ENCODE data around the gene HAGHL. TPM values are rescaled to one million over a fixed set of nuclear protein-coding genes. Genes with fewer than 3 reads are reported as not detected.

HAGHL gene
- total RNA-seq, 4 donors from 2014 or later: 3.2 to 7.1 (median 4.8) TPM

GRCh38 chr16:759110-759910 is 32.4 kb downstream of the HAGHL start:
- WGBS: 77% methylated on average over 32 of the region's 34 CpGs
- H3K27me3 ChIP-seq: peaks cover 23% of the 10 kb centered on the region
- no peaks in the 10 kb centered on the region for H3K36me3 ChIP-seq
- H3K4me1 ChIP-seq: peaks cover 9% of the 10 kb centered on the region
- H3K9me3 ChIP-seq: no peaks in the 10 kb centered on the region
- H3K27ac ChIP-seq: no peak overlapping the region
- no peak for DNase-seq (ENCODE audit: low spot score in 2 of 2)
- TF ChIP-seq POLR2AphosphoS5 (IDR thresholded peaks at IDR 0.05) (no peak), CTCF (IDR thresholded peaks at IDR 0.05) (no peak), EP300 (IDR thresholded peaks at IDR 0.05) (no peak), POLR2A (IDR thresholded peaks at IDR 0.05) (no peak)
- H3K4me3 ChIP-seq: no peak overlapping the region

GRCh38 chr16:760065-760464 is 33.2 kb downstream of the HAGHL start:
- no peak overlapping the region for H3K4me3 ChIP-seq
- no peak for TF ChIP-seq CTCF (IDR thresholded peaks at IDR 0.05)
- TF ChIP-seq POLR2AphosphoS5 (IDR thresholded peaks at IDR 0.05): no peak
- no peak for TF ChIP-seq POLR2A (IDR thresholded peaks at IDR 0.05)
- no peak for TF ChIP-seq EP300 (IDR thresholded peaks at IDR 0.05)
- peaks cover 9% of the 10 kb centered on the region for H3K4me1 ChIP-seq
- H3K9me3 ChIP-seq: no peaks in the 10 kb centered on the region
- DNase-seq (ENCODE audit: low spot score in 2 of 2): no peak
- H3K36me3 ChIP-seq: no peaks in the 10 kb centered on the region
- no peak overlapping the region for H3K27ac ChIP-seq
- WGBS: 63% methylated on average over 5 of the region's 15 CpGs
- peaks cover 31% of the 10 kb centered on the region for H3K27me3 ChIP-seq

- H3K4me1 ChIP-seq: peaks cover 9% of the 10 kb centered on the region
- TF ChIP-seq POLR2AphosphoS5 (IDR thresholded peaks at IDR 0.05): no peak
- no peak for TF ChIP-seq POLR2A (IDR thresholded peaks at IDR 0.05)
- TF ChIP-seq EP300 (IDR thresholded peaks at IDR 0.05): no peak
- H3K9me3 ChIP-seq: no peaks in the 10 kb centered on the region
- no peak within 1 kb of the TSS for H3K27ac ChIP-seq
- H3K4me3 ChIP-seq: no peak within 1 kb of the TSS
- peaks cover 38% of the 10 kb centered on the region for H3K27me3 ChIP-seq
- WGBS: no CpG with 5 or more reads among the region's 37 CpGs
- H3K36me3 ChIP-seq: no peaks in the 10 kb centered on the region
- no peak for DNase-seq (ENCODE audit: low spot score in 2 of 2)
Observed at GRCh38 chr16:760545-761343, 33.8 kb downstream of the HAGHL start, which contains the start of gene MSLN. Gene MSLN, plus strand, starts transcription at chr16:760734. Its CDS starts 1,947 bp downstream, at chr16:762681.

- Histone ChIP-seq H3K27ac (no peak overlapping the region), H3K9me3 (no peaks in the 10 kb centered on the region), H3K36me3 (no peaks in the 10 kb centered on the region), H3K4me3 (no peak overlapping the region), H3K27me3 (peaks cover 39% of the 10 kb centered on the region), H3K4me1 (peaks cover 9% of the 10 kb centered on the region)
- no peak for DNase-seq (ENCODE audit: low spot score in 2 of 2)
- no peak for TF ChIP-seq CTCF (IDR thresholded peaks at IDR 0.05)
- TF ChIP-seq POLR2AphosphoS5 (IDR thresholded peaks at IDR 0.05): no peak
- no peak for TF ChIP-seq EP300 (IDR thresholded peaks at IDR 0.05)
- no peak for TF ChIP-seq POLR2A (IDR thresholded peaks at IDR 0.05)
- WGBS: 58% methylated on average over 8 of the region's 22 CpGs
Observed at GRCh38 chr16:761625-762513, 35.0 kb downstream of the HAGHL start.

- WGBS: no CpG with 5 or more reads among the region's 17 CpGs
- H3K4me3 ChIP-seq: no peak overlapping the region
- TF ChIP-seq CTCF (IDR thresholded peaks at IDR 0.05): no peak
- TF ChIP-seq POLR2AphosphoS5 (IDR thresholded peaks at IDR 0.05): no peak
- no peak for TF ChIP-seq POLR2A (IDR thresholded peaks at IDR 0.05)
- peaks cover 39% of the 10 kb centered on the region for H3K27me3 ChIP-seq
- no peak overlapping the region for H3K27ac ChIP-seq
- peaks cover 9% of the 10 kb centered on the region for H3K4me1 ChIP-seq
- DNase-seq (ENCODE audit: low spot score in 2 of 2): no peak
- H3K36me3 ChIP-seq: no peaks in the 10 kb centered on the region
- no peaks in the 10 kb centered on the region for H3K9me3 ChIP-seq
Observed at GRCh38 chr16:762595-763268, 35.8 kb downstream of the HAGHL start.
